Neural cell (in vitro differentiated cells): ENCODE measurements around the gene RBM19. TPM values are rescaled to one million over a fixed set of nuclear protein-coding genes. Genes with fewer than 3 reads are reported as not detected.

ENCODE experiments used
- H2AFZ ChIP-seq: fragments of 200-600, 300-800 bp; sonication (generic), shearing (Covaris generic); 2 replicates; pipeline ENCODE4 v1.6.0; 2014; ENCODE audit warnings: low read depth, mild to moderate bottlenecking, antibody characterized with exemption, low read length, moderate library complexity
- H3F3A ChIP-seq: fragments of 200-600 bp; shearing (Covaris generic); 2 replicates; pipeline ENCODE4 v1.6.1; 2016; ENCODE audit warnings: mild to moderate bottlenecking, moderate library complexity, mixed read lengths, antibody characterized with exemption, low read length; ENCODE audit not compliant: insufficient read depth, poor library complexity, severe bottlenecking
- H3K27ac ChIP-seq: fragments of 200-600, 300-800 bp; sonication (generic), shearing (Covaris generic); 2 replicates; pipeline ENCODE4 v1.5.1; 2014; ENCODE audit warnings: mild to moderate bottlenecking, low read length, moderate library complexity
- H3K27me3 ChIP-seq: fragments of 300-800, 200-600 bp; sonication (generic), shearing (Covaris generic); 2 replicates; pipeline ENCODE4 v1.6.0; 2014; ENCODE audit warnings: mild to moderate bottlenecking, low read depth, low read length, moderate library complexity; ENCODE audit not compliant: insufficient read depth
- H3K36me3 ChIP-seq: fragments of 300-800, 200-600 bp; sonication (generic), shearing (Covaris generic); 2 replicates; pipeline ENCODE4 v1.5.1; 2014; ENCODE audit warnings: mild to moderate bottlenecking, antibody characterized with exemption, low read length, moderate library complexity; ENCODE audit not compliant: insufficient read depth
- H3K4me2 ChIP-seq: fragments of 300-800, 200-600 bp; sonication (generic), shearing (Covaris generic); 2 replicates; pipeline ENCODE4 v1.6.0; 2014; ENCODE audit warnings: mild to moderate bottlenecking, low read length
- H3K4me3 ChIP-seq: fragments of 300-800, 200-600 bp; sonication (generic), shearing (Covaris generic); 2 replicates; pipeline ENCODE4 v1.5.1; 2014; ENCODE audit warnings: mild to moderate bottlenecking, low read length, moderate library complexity
- H3K79me2 ChIP-seq: fragments of 200-600 bp; shearing (Covaris generic); replicated peaks from 2 replicates; pipeline ENCODE4 v1.6.0; 2014; ENCODE audit warnings: mild to moderate bottlenecking, low read length, moderate library complexity; ENCODE audit not compliant: insufficient read depth
- H3K9ac ChIP-seq: fragments of 300-800, 200-600 bp; sonication (generic), shearing (Covaris generic); 2 replicates; pipeline ENCODE4 v1.6.1; 2016; ENCODE audit warnings: mild to moderate bottlenecking, low read length, mixed read lengths
- H3K9me2 ChIP-seq: fragments of 200-600 bp; shearing (Covaris generic); 2 replicates; pipeline ENCODE4 v1.6.1; 2016; ENCODE audit warnings: mild to moderate bottlenecking, low read length, mixed read lengths; ENCODE audit not compliant: insufficient read depth
- H3K9me3 ChIP-seq: fragments of 200-600, 300-800 bp; sonication (generic), shearing (Covaris generic); 2 replicates; pipeline ENCODE4 v1.6.1; 2016; ENCODE audit warnings: mild to moderate bottlenecking, mixed run types, low read length, moderate library complexity, mixed read lengths
- H4K20me1 ChIP-seq: fragments of 200-600 bp; shearing (Covaris generic); 2 replicates; pipeline ENCODE4 v1.6.1; 2016; ENCODE audit warnings: mild to moderate bottlenecking, mixed run types; ENCODE audit not compliant: insufficient read depth
- CTCF ChIP-seq: fragments of 450-650 bp; IDR thresholded peaks from 2 replicates; pipeline ENCODE4 v1.5.1; 2014; ENCODE audit warnings: antibody characterized with exemption, mild to moderate bottlenecking, moderate library complexity; ENCODE audit not compliant: poor library complexity, severe bottlenecking
- EP300 ChIP-seq: fragments of 450-650 bp; conservative IDR thresholded peaks from 2 replicates; pipeline ENCODE4 v1.6.1; 2014; ENCODE audit warnings: antibody characterized with exemption, mild to moderate bottlenecking, moderate library complexity; ENCODE audit not compliant: poor library complexity, severe bottlenecking
- EZH2 ChIP-seq: fragments of 200-600, 300-800 bp; shearing (Covaris generic), sonication (generic); IDR thresholded peaks from 2 replicates; pipeline ENCODE4 v1.6.1; 2014; ENCODE audit warnings: antibody characterized with exemption, low read length, borderline replicate concordance, mild to moderate bottlenecking; ENCODE audit not compliant: insufficient read depth, poor library complexity, severe bottlenecking
- MXI1 ChIP-seq: fragments of 450-650 bp; conservative IDR thresholded peaks from 2 replicates; pipeline ENCODE4 v1.6.1; 2014; ENCODE audit warnings: antibody characterized with exemption, mild to moderate bottlenecking; ENCODE audit not compliant: poor library complexity, severe bottlenecking
- POLR2AphosphoS5 ChIP-seq: IDR thresholded peaks from 2 replicates; pipeline ENCODE4 v1.6.1; 2012
- RAD21 ChIP-seq: fragments of 450-650 bp; conservative IDR thresholded peaks from 2 replicates; pipeline ENCODE4 v1.6.1; 2014; ENCODE audit warnings: antibody characterized with exemption, mild to moderate bottlenecking, moderate library complexity
- SMC3 ChIP-seq: fragments of 450-650 bp; conservative IDR thresholded peaks from 2 replicates; pipeline ENCODE4 v1.6.1; 2014; ENCODE audit warnings: antibody characterized with exemption, mild to moderate bottlenecking, moderate library complexity; ENCODE audit not compliant: poor library complexity
- TAF1 ChIP-seq: IDR thresholded peaks from 2 replicates; pipeline ENCODE4 v1.6.1; 2012; ENCODE audit warnings: low read depth
- polyA plus RNA-seq: library from polyadenylated mRNA; depleted of rRNA; stranded (reverse); fragments of >200 nt; gene quantifications from 2 replicates; pipeline ENCODE4 v1.2.3, GENCODE V29; 2014
- TF ChIP-seq, protein P1 (sequence below): IDR thresholded peaks from 2 replicates; pipeline ENCODE4 v1.6.1; 2012; ENCODE audit warnings: borderline replicate concordance

The RBM19 gene
- polyA plus RNA-seq, 1 donor from 2014 or later, result 14.2 TPM

GRCh38 chr12:113854385-113855142 lies 111.6 kb downstream of the RBM19 start:
- H3F3A ChIP-seq, result no peaks in the 10 kb centered on the region
- no peak overlapping the region for H3K4me2 ChIP-seq
- no peak overlapping the region for H3K27ac ChIP-seq
- H3K79me2 ChIP-seq, result no peaks in the 10 kb centered on the region
- H3K9ac ChIP-seq, result no peak overlapping the region
- H3K9me2 ChIP-seq, result no peaks in the 10 kb centered on the region
- H4K20me1 ChIP-seq, result no peaks in the 10 kb centered on the region
- H2AFZ ChIP-seq, result no peak overlapping the region
- no peaks in the 10 kb centered on the region for H3K36me3 ChIP-seq
- TF ChIP-seq TAF1 (no peak), SMC3 (no peak), MXI1 (no peak), CTCF (no peak), POLR2AphosphoS5 (no peak), EZH2 (no peak), RAD21 (no peak), EP300 (no peak)
- TF ChIP-seq, protein P1, sequence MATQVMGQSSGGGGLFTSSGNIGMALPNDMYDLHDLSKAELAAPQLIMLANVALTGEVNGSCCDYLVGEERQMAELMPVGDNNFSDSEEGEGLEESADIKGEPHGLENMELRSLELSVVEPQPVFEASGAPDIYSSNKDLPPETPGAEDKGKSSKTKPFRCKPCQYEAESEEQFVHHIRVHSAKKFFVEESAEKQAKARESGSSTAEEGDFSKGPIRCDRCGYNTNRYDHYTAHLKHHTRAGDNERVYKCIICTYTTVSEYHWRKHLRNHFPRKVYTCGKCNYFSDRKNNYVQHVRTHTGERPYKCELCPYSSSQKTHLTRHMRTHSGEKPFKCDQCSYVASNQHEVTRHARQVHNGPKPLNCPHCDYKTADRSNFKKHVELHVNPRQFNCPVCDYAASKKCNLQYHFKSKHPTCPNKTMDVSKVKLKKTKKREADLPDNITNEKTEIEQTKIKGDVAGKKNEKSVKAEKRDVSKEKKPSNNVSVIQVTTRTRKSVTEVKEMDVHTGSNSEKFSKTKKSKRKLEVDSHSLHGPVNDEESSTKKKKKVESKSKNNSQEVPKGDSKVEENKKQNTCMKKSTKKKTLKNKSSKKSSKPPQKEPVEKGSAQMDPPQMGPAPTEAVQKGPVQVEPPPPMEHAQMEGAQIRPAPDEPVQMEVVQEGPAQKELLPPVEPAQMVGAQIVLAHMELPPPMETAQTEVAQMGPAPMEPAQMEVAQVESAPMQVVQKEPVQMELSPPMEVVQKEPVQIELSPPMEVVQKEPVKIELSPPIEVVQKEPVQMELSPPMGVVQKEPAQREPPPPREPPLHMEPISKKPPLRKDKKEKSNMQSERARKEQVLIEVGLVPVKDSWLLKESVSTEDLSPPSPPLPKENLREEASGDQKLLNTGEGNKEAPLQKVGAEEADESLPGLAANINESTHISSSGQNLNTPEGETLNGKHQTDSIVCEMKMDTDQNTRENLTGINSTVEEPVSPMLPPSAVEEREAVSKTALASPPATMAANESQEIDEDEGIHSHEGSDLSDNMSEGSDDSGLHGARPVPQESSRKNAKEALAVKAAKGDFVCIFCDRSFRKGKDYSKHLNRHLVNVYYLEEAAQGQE, result no peak
- H3K9me3 ChIP-seq, result no peaks in the 10 kb centered on the region
- H3K27me3 ChIP-seq, result no peaks in the 10 kb centered on the region
- H3K4me3 ChIP-seq, result no peak overlapping the region

DNA sequence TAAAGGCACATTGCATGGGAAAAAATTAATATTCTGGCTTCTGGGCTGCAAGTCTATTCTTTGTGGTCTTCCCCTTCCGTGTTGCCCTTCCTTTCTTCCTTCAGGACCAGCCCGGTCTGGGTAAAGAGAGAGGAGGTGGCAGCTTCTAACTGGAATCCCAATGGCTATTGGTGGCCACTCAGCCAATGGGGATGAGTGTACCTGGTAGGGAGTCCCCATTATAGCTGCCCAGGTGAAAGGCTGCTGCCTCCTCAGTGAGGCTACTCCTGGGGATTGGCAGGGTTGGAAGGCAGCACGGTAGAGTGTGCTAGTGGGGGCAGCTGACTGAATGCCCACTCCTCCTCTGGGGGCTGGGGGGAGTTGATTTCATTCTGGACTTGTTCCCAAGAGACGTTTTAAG lies 112.6 kb downstream of the RBM19 start:
- no peaks in the 10 kb centered on the region for H3K27me3 ChIP-seq
- H3K9ac ChIP-seq, result no peak overlapping the region
- H4K20me1 ChIP-seq, result no peaks in the 10 kb centered on the region
- H3K4me2 ChIP-seq, result no peak overlapping the region
- no peak overlapping the region for H3K4me3 ChIP-seq
- no peak overlapping the region for H3K27ac ChIP-seq
- no peak overlapping the region for H2AFZ ChIP-seq
- no peaks in the 10 kb centered on the region for H3K79me2 ChIP-seq
- no peaks in the 10 kb centered on the region for H3K9me2 ChIP-seq
- H3F3A ChIP-seq, result no peaks in the 10 kb centered on the region
- TF ChIP-seq EZH2, result no peak
- TF ChIP-seq RAD21, result no peak
- no peak for TF ChIP-seq TAF1
- no peak for TF ChIP-seq EP300
- no peak for TF ChIP-seq POLR2AphosphoS5
- TF ChIP-seq, protein P1, result no peak
- TF ChIP-seq SMC3, result no peak
- H3K36me3 ChIP-seq, result no peaks in the 10 kb centered on the region
- no peaks in the 10 kb centered on the region for H3K9me3 ChIP-seq
